ENCODE data around the gene KRTAP4-2. TPM values are rescaled to one million over a fixed set of nuclear protein-coding genes. Genes with fewer than 3 reads are reported as not detected.

Gene KRTAP4-2
- total and polyA plus RNA-seq, 9 of the 15 experiments (the other 6 are each of a cell fraction or from before 2014, with no cell fraction given), result not detected

DNA sequence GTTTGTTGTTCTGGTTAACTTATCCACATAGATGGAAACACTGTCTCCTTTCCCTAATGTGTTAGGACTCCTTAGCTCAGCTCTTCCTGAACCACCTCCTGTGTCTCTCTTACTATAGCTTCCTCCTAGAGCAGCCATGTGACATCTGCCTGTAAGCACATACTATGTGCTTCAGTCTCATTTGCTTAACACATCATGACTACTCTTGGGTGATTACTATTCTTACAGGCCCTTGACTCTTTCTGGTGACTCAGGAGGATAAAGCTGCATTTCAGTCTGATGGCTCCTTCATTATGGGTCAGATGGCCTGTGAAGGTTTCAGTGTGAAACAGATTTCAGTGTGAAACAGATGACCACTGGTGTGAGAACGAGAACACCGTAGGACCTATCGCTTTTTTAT lies 320 bp upstream of the KRTAP4-2 start:
- Histone ChIP-seq H3K27ac (ENCODE audit: extremely low read depth, low read depth, low read length) (no peak overlapping the region), H4K20me1 (replicated peaks; ENCODE audit: control insufficient read depth, insufficient read depth, low read length) (no peaks in the 10 kb centered on the region; the same call in 1 of the 2 replicates), H3K9ac (ENCODE audit: insufficient read depth in 1 of 2, low read depth in 2 of 2, low read length in 2 of 2) (no peak overlapping the region), H3K36me3 (ENCODE audit: control insufficient read depth, insufficient read depth, low read length) (no peaks in the 10 kb centered on the region), H3K4me3 (no peak overlapping the region), H2AFZ (ENCODE audit: low read depth, low read length) (no peak overlapping the region), H3K4me2 (ENCODE audit: insufficient read depth, low read length) (no peak overlapping the region), H3K4me1 (replicated peaks in 1 of 2; ENCODE audit: control insufficient read depth in 2 of 2, insufficient read depth in 2 of 2, low read length in 2 of 2) (peaks cover 0 to 2% of the 10 kb centered on the region in 2 experiments; a peak in 2 of 5 replicates), H3K9me1 (ENCODE audit: control insufficient read depth, insufficient read depth, low read length) (no peaks in the 10 kb centered on the region), H3K27me3 (ENCODE audit: control insufficient read depth in 2 of 2, insufficient read depth in 2 of 2, low read length in 2 of 2) (peaks cover 3 to 10% of the 10 kb centered on the region in 2 experiments; a peak in 3 of 5 replicates), H3K79me2 (ENCODE audit: control insufficient read depth, insufficient read depth, low read length) (no peaks in the 10 kb centered on the region), H3K9me3 (replicated peaks; ENCODE audit: control insufficient read depth, insufficient read depth, low read depth, low read length) (no peaks in the 10 kb centered on the region)
- in situ Hi-C loops (cut with MboI) (no loop called here), intact Hi-C loops (cut with micrococcal nuclease) (no loop called here)
- no peak for TF ChIP-seq SETDB1 (IDR thresholded peaks at IDR 0.05; ENCODE audit: low read length)
- TF ChIP-seq, protein P1, sequence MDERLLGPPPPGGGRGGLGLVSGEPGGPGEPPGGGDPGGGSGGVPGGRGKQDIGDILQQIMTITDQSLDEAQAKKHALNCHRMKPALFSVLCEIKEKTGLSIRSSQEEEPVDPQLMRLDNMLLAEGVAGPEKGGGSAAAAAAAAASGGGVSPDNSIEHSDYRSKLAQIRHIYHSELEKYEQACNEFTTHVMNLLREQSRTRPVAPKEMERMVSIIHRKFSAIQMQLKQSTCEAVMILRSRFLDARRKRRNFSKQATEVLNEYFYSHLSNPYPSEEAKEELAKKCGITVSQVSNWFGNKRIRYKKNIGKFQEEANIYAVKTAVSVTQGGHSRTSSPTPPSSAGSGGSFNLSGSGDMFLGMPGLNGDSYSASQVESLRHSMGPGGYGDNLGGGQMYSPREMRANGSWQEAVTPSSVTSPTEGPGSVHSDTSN (CRISPR knock-in tag; IDR thresholded peaks at IDR 0.05; ENCODE audit: low read depth), result no peak
- TF ChIP-seq, protein P1 (tag; conservative IDR thresholded peaks at IDR 0.05; ENCODE audit: low read depth), result no peak
- TF ChIP-seq CXXC5 (CRISPR knock-in tag; IDR thresholded peaks at IDR 0.05), result no peak
- TF ChIP-seq MEF2D (tag; conservative IDR thresholded peaks at IDR 0.05; ENCODE audit: low read depth), result no peak
- TF ChIP-seq NFYB (IDR thresholded peaks at IDR 0.05; ENCODE audit: extremely low read depth, insufficient read length), result no peak
- no peak for TF ChIP-seq DIDO1 (tag; IDR thresholded peaks at IDR 0.05; ENCODE audit: low read depth)
- TF ChIP-seq FOXJ2 (tag; IDR thresholded peaks at IDR 0.05), result no peak
- no peak for TF ChIP-seq NCOR1 (IDR thresholded peaks at IDR 0.05)
- TF ChIP-seq, protein P2, sequence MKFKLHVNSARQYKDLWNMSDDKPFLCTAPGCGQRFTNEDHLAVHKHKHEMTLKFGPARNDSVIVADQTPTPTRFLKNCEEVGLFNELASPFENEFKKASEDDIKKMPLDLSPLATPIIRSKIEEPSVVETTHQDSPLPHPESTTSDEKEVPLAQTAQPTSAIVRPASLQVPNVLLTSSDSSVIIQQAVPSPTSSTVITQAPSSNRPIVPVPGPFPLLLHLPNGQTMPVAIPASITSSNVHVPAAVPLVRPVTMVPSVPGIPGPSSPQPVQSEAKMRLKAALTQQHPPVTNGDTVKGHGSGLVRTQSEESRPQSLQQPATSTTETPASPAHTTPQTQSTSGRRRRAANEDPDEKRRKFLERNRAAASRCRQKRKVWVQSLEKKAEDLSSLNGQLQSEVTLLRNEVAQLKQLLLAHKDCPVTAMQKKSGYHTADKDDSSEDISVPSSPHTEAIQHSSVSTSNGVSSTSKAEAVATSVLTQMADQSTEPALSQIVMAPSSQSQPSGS (CRISPR knock-in tag; IDR thresholded peaks at IDR 0.05), result no peak
- no peak for TF ChIP-seq RFX1 (IDR thresholded peaks at IDR 0.05)
- no peak for DNase-seq (ENCODE audit: extremely low read depth in 1 of 4, low spot score in 3 of 4)
- POLR2A ChIA-PET, result no interaction called here
- no TSS peak for BruUV-seq (replicated peaks)
- CTCF ChIA-PET (ENCODE audit: low intra/inter-chr PET ratio), result no interaction called here
- 4% methylated on average over 3 of the region's 3 CpGs for WGBS (ENCODE audit: insufficient coverage, low coverage, missing lambda C conversion rate)
- no peak for ATAC-seq
- FAIRE-seq, result no peak
